C1 segment of cervical spinal cord (tissue), 14 donors: ENCODE data around the gene WWOX.

ENCODE experiments used
- DNase-seq, 14 donors: peaks; one replicate each; lab custom pipeline; 2025; lab: John Stamatoyannopoulos, UW

WWOX gene

GRCh38 chr16:78269256-78269655 is 169.8 kb downstream of the WWOX start:
- no peak for DNase-seq

GRCh38 chr16:78271981-78272380 is 172.5 kb downstream of the WWOX start:
- no peak for DNase-seq

- peak in 1 of 14 donors; percentile 61 for DNase-seq
Observed at GRCh38 chr16:78274771-78275170, 175.3 kb downstream of the WWOX start.

GRCh38 chr16:78275420-78275819 is 176.0 kb downstream of the WWOX start:
- DNase-seq, result peak in 1 of 14 donors; percentile 10

GRCh38 chr16:78277321-78278055 is 178.0 kb downstream of the WWOX start:
- peak in 4 of 14 donors; percentile 7 to 97 (median 38) for DNase-seq

GRCh38 chr16:78278056-78278450 is 178.6 kb downstream of the WWOX start:
- DNase-seq, result peak in 1 of 14 donors; percentile 78

GRCh38 chr16:78281115-78281514 is 181.7 kb downstream of the WWOX start:
- no peak for DNase-seq

- DNase-seq, result no peak
Observed at GRCh38 chr16:78283548-78284251, 184.2 kb downstream of the WWOX start.

- DNase-seq, result no peak
Observed at GRCh38 chr16:78284326-78284725, 184.9 kb downstream of the WWOX start.

GRCh38 chr16:78284957-78285434 is 185.5 kb downstream of the WWOX start:
- no peak for DNase-seq

- DNase-seq, result no peak
Observed at GRCh38 chr16:78285437-78285922, 186.0 kb downstream of the WWOX start.

GRCh38 chr16:78286065-78286464 is 186.6 kb downstream of the WWOX start:
- peak in 1 of 14 donors; percentile 83 for DNase-seq

- DNase-seq, result peak in 2 of 14 donors; percentile 17 to 28
Observed at GRCh38 chr16:78288888-78289287, 189.4 kb downstream of the WWOX start.

GRCh38 chr16:78289373-78289772 is 189.9 kb downstream of the WWOX start:
- no peak for DNase-seq

GRCh38 chr16:78289844-78290277 is 190.4 kb downstream of the WWOX start:
- no peak for DNase-seq

- DNase-seq, result no peak
Observed at GRCh38 chr16:78290395-78290794, 190.9 kb downstream of the WWOX start.

- DNase-seq, result no peak
Observed at GRCh38 chr16:78290872-78291591, 191.6 kb downstream of the WWOX start.

GRCh38 chr16:78291604-78292003 is 192.2 kb downstream of the WWOX start:
- no peak for DNase-seq

- DNase-seq, result no peak
Observed at GRCh38 chr16:78292086-78292843, 192.8 kb downstream of the WWOX start.

GRCh38 chr16:78292844-78293380 is 193.5 kb downstream of the WWOX start:
- no peak for DNase-seq
